ENCODE results near the gene RETREG3. TPM values are rescaled to one million over a fixed set of nuclear protein-coding genes. Genes with fewer than 3 reads are reported as not detected.
"Not testable (repeated sequence)": the region's sequence is repeated elsewhere in the genome, so short reads cannot be mapped to it uniquely, and the experiment has no call there.

RETREG3 gene
- total RNA-seq, 2 experiments from 2014 or later = 73.9 to 75.5 TPM

DNA sequence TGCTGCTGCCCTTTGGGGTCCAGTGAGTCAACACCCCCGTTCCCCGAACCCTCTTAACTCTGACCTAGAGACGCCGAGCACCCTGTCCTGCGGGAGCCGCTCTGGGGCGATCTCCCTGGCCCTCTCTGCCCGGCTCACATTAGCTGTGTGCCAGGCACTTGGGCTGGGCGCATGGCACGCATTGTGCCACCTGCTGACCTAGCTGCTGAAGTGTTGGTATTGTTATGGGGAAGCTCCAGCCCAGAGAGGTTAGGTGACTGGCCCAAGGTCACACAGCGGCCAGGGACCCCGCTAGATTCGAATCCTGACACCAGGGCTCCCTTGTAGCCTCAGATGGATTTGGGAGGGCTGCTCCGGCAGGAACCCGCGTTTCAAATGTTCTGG is 55.3 kb downstream of the RETREG3 start:
- no peaks in the 10 kb centered on the region for H3K9me3 Mint-ChIP-seq
- ChIA-PET CTCF (interaction anchor here (1.2 to 2.1 kb wide), 3 partner anchors 13 to 150 kb away, joined by 3 to 6 read pairs (median 3); no protein-coding TSS in a partner anchor), POLR2A (interaction anchor here (1.0 to 2.2 kb wide), 9 partner anchors 8 to 265 kb away, joined by 3 to 23 read pairs (median 7); partner anchors contain the start of genes MLX, NAGLU, PSMC3IP and STAT3)
- H3K4me1 Mint-ChIP-seq = peaks cover 27% of the 10 kb centered on the region
- peak overlapping the region; percentile 87 for H3K27ac Mint-ChIP-seq
- H3K36me3 Mint-ChIP-seq (ENCODE audit: low read depth) = no peaks in the 10 kb centered on the region
- DNase-seq = peak; percentile 31
- no peaks in the 10 kb centered on the region for H3K27me3 Mint-ChIP-seq
- peak overlapping the region; percentile 91 for H3K4me3 Mint-ChIP-seq

DNA sequence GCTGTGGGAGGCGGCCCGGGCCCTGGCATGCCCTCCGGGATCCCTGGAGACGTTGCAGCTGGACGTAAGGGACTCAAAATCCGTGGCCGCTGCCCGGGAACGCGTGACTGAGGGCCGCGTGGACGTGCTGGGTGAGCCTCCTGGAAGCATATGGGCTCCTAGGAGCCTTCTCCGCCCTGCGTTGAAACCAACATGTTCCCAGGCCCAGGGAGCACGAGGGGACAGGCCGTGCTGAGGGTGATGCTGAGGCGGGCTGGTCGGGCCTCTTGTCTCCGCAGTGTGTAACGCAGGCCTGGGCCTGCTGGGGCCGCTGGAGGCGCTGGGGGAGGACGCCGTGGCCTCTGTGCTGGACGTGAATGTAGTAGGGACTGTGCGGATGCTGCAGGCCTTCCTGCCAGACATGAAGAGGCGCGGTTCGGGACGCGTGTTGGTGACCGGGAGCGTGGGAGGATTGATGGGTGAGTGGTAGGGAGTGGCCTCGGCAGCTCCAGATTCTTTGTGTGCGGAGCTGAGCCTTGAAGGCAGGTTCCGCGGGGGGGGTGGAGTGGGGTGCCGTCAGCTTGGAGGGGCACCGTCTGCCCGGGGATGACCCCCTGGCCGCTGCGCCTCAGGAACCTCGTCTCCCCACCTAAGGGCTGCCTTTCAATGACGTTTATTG is 55.9 kb downstream of the RETREG3 start:
- no peaks in the 10 kb centered on the region for H3K36me3 Mint-ChIP-seq (ENCODE audit: low read depth)
- ChIA-PET CTCF (interaction anchor here (1.2 to 2.1 kb wide), 2 partner anchors 23 to 149 kb away, joined by 3 to 6 read pairs; no protein-coding TSS in a partner anchor), POLR2A (interaction anchor here (1.8 to 2.2 kb wide), 4 partner anchors 12 to 24 kb away, joined by 10 to 23 read pairs (median 14); partner anchors contain the start of genes MLX, NAGLU and PSMC3IP)
- no peak overlapping the region for H3K27ac Mint-ChIP-seq
- H3K4me1 Mint-ChIP-seq = peaks cover 30% of the 10 kb centered on the region
- H3K9me3 Mint-ChIP-seq = no peaks in the 10 kb centered on the region
- H3K4me3 Mint-ChIP-seq = peak overlapping the region; percentile 91
- no peak for DNase-seq
- no peaks in the 10 kb centered on the region for H3K27me3 Mint-ChIP-seq

DNA sequence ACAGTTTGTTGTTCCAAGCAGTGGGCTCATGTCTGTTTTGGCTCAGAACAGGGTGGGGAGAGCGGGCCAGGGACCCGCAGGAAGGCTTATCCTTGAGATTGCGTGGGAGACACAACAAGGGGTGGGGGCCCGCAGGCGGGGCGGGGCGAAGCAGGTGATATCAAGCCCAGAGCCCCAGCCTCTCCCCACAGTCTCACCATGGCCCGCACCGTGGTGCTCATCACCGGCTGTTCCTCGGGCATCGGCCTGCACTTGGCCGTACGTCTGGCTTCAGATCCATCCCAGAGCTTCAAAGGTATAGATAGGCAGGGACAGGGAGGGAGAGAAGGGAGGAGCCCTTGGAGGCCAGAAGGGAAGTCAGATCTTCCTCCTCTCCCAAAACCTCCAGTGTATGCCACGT is 56.4 kb downstream of the RETREG3 start, which contains the start of gene HSD17B1:
HSD17B1 (plus strand) TSS at position 188 of the 400 bp plus-strand sequence; CDS start at position 199, 11 bp downstream.
- POLR2A ChIA-PET = not testable (repeated sequence)

DNA sequence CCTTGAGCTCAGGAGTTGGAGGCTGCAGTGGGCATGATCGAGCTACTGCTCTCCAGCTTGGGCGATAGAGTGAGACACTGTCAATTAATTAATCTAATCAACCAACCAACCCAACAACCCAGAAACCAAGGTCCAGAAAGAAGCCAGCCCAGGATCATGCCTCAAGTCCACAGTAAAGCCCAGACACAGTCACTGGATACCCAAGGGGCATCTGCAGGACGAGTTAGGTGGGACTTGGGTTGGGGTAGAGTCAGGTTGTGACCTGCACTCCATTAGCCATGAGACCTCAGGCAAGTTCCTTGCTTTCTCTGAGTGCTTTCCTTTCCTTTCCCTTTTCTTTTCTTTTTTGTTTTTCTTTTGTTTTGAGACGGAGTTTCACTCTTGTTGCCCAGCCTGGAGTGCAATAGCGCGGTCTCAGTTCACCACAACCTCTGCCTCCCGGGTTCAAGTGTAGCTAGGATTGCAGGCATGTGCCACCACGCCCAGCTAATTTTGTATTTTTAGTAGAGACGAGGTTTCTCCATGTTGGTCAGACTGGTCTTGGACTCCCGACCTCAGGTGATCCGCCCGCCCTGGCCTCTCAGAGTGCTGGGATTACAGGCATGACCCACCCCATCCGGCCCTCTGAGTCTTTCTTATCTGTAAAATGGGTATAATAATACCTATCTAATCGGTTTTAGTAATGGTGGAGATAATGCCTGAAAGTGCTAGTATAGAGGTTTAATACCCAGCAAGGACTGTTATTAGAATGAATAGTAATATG is 60.0 kb downstream of the RETREG3 start:
- ChIA-PET POLR2A (interaction anchor here (1.0 to 3.3 kb wide), 4 partner anchors 11 to 129 kb away, joined by 4 to 17 read pairs (median 5); partner anchors contain the start of genes MLX and NAGLU), CTCF (interaction anchor here (1.1 to 2.6 kb wide), 6 partner anchors 9 to 214 kb away, joined by 3 to 19 read pairs (median 6); partner anchors contain the start of gene NAGLU)
- Mint-ChIP-seq H3K36me3 (ENCODE audit: low read depth) (no peaks in the 10 kb centered on the region), H3K4me3 (peak overlapping the region; percentile 16), H3K27me3 (no peaks in the 10 kb centered on the region), H3K4me1 (peaks cover 16% of the 10 kb centered on the region), H3K27ac (no peak overlapping the region), H3K9me3 (no peaks in the 10 kb centered on the region)
- no peak for DNase-seq

More for the DNA sequence above, 56.4 kb downstream of the RETREG3 start, which contains the start of gene HSD17B1:
- Mint-ChIP-seq H3K27ac (peak within 1 kb of the TSS; percentile 87), H3K4me3 (peak within 1 kb of the TSS; percentile 91), H3K4me1 (peaks cover 30% of the 10 kb centered on the region)
- H3K9me3 Mint-ChIP-seq; H3K27me3 Mint-ChIP-seq; H3K36me3 Mint-ChIP-seq (ENCODE audit: low read depth); DNase-seq: not testable (repeated sequence)
- CTCF ChIA-PET = interaction anchor here (1.2 kb wide), 1 partner anchor 149 kb away, joined by 3 read pairs; no protein-coding TSS in a partner anchor

DNA sequence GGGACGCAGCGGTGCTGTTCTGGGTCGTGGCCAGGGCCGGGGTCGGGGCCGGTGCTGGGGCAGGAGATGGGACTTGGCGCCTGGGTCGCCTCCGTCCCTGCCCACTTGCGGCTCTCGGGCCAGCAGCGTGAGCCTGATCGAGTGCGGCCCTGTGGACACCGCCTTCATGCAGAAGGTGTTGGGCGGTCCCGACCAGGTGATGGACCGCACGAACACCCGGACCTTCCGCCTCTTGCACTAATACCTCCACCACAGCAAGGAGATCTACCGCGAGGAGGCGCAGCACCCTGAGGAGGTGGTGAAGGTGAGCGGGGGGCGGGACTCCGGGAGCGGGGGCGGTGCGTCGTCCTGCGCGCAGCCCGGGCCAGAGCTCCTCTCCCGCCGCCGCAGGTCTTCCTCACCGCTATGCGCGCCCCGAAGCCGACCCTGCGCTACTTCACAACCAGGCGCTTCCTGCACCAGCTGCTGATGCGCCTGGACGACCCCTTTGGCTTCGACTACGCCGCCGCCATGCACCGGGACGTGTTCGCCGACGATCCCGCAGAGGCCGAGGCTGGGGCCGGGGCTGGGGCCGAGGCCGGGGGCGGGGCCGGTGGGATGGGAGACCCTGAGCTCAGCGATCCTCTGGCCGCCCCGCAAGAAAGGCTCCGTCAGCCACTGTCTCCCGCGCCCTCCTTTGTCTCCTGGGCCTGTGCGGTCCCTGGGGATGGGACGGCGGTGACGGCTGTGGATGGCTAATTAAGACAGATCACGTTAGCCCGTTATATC is 60.9 kb downstream of the RETREG3 start:
- peaks cover 10% of the 10 kb centered on the region for H3K4me1 Mint-ChIP-seq
- ChIA-PET CTCF (interaction anchor here (0.9 to 2.6 kb wide), 7 partner anchors 10 to 215 kb away, joined by 3 to 19 read pairs (median 5); partner anchors contain the start of gene NAGLU), POLR2A (interaction anchor here (0.6 to 3.3 kb wide), 7 partner anchors 10 to 245 kb away, joined by 3 to 17 read pairs (median 4); partner anchors contain the start of genes MLX and NAGLU)
- H3K9me3 Mint-ChIP-seq = no peaks in the 10 kb centered on the region
- H3K27ac Mint-ChIP-seq = no peak overlapping the region
- no peaks in the 10 kb centered on the region for H3K36me3 Mint-ChIP-seq (ENCODE audit: low read depth)
- no peaks in the 10 kb centered on the region for H3K27me3 Mint-ChIP-seq
- no peak overlapping the region for H3K4me3 Mint-ChIP-seq
- peak; percentile 80 for DNase-seq

DNA sequence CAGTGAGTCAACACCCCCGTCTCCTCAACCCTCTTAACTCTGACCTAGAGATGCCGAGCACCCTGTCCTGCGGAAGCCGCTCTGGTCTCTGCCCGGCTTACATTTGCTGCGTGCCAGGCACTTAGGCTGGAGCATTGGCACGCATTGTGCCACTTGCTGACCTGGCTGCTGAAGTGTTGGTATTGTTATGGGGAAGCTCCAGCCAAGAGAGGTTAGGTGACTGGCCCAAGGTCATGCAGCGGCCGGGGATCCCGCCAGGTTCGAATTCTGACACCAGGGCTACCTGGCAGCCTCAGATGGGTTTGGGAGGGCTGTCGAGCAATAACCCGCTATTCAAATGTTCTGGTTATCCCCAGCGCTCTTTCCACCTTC is 61.5 kb downstream of the RETREG3 start:
- ChIA-PET POLR2A (interaction anchor here (1.0 to 3.3 kb wide), 5 partner anchors 10 to 130 kb away, joined by 3 to 17 read pairs (median 4); partner anchors contain the start of gene NAGLU), CTCF (interaction anchor here (0.9 to 2.6 kb wide), 5 partner anchors 10 to 216 kb away, joined by 3 to 19 read pairs (median 6); partner anchors contain the start of gene NAGLU)
- H3K4me1 Mint-ChIP-seq = peaks cover 9% of the 10 kb centered on the region
- no peak for DNase-seq
- H3K27ac Mint-ChIP-seq = no peak overlapping the region
- H3K27me3 Mint-ChIP-seq = no peaks in the 10 kb centered on the region
- no peak overlapping the region for H3K4me3 Mint-ChIP-seq
- H3K36me3 Mint-ChIP-seq (ENCODE audit: low read depth) = no peaks in the 10 kb centered on the region
- no peaks in the 10 kb centered on the region for H3K9me3 Mint-ChIP-seq

DNA sequence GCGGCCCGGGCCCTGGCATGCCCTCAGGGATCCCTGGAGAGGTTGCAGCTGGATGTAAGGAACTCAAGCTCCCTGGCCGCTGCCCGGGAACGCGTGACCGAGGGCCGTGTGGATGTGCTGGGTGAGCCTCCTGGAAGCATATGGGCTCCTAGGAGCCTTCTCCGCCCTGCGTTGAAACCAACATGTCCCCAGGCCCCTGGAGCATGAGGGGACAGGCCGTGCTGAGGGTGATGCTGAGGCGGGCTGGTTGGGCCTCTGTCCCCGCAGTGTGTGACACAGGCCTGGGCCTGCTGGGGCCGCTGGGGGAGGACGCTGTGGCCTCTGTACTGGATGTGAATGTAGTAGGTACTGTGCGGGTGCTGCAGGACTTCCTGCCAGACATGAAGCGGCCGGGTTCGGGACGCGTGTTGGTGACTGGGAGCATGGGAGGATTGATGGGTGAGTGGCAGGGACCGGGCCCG is 62.1 kb downstream of the RETREG3 start:
- H3K27me3 Mint-ChIP-seq = no peaks in the 10 kb centered on the region
- CTCF ChIA-PET = interaction anchor here (1.7 to 2.6 kb wide), 2 partner anchors 10 to 12 kb away, joined by 6 to 19 read pairs; partner anchors contain the start of gene NAGLU
- no peak overlapping the region for H3K4me3 Mint-ChIP-seq
- peaks cover 9% of the 10 kb centered on the region for H3K4me1 Mint-ChIP-seq
- POLR2A ChIA-PET = interaction anchor here (1.1 to 3.3 kb wide), 3 partner anchors 11 to 131 kb away, joined by 4 to 17 read pairs (median 4); partner anchors contain the start of gene NAGLU
- no peaks in the 10 kb centered on the region for H3K9me3 Mint-ChIP-seq
- no peak for DNase-seq
- no peak overlapping the region for H3K27ac Mint-ChIP-seq
- no peaks in the 10 kb centered on the region for H3K36me3 Mint-ChIP-seq (ENCODE audit: low read depth)

DNA sequence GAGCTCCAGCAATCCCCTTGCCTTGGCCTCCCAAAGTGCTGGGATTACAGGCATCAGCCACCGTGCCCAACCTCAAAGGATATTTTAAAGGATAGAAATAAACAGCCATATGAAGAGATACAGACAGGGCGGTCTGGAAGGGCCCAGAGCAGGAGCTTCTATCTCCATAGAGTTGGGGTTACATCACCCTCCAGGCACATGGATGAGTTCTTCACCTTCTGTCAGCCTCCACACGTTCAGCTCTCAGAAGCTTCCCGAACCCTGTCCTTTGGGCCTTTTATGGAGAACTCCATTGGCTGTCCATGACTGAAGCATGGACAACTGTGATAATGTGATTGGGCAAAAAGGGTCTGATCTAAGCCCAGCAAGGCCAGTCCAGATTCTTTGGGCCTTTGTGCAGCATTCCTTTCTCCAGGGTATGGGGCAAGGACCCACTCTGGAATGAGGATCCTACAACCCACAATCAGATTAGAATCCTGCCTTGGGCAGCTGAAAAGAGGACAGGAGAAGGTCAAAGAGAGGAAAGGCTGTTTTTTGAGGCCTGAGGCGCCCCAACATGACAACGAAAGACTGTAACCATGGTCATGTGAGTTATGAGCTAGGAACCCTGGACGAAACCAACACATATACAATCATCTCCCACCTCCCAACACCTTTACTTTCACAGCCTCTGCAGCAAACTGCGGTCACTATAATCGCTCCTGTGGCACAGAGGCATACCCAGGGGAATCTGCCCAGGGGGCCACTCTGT is 63.2 kb downstream of the RETREG3 start:
- not testable (repeated sequence) for H3K9me3 Mint-ChIP-seq; DNase-seq; H3K36me3 Mint-ChIP-seq (ENCODE audit: low read depth); H3K4me3 Mint-ChIP-seq; H3K27ac Mint-ChIP-seq; H3K27me3 Mint-ChIP-seq
- H3K4me1 Mint-ChIP-seq = peaks cover 17% of the 10 kb centered on the region
- CTCF ChIA-PET = interaction anchor here (1.0 kb wide), 1 partner anchor 19 kb away, joined by 4 read pairs; no protein-coding TSS in a partner anchor
- POLR2A ChIA-PET = interaction anchor here (1.3 to 3.3 kb wide), 2 partner anchors 9 to 10 kb away, joined by 4 to 17 read pairs; partner anchors contain the start of gene NAGLU

DNA sequence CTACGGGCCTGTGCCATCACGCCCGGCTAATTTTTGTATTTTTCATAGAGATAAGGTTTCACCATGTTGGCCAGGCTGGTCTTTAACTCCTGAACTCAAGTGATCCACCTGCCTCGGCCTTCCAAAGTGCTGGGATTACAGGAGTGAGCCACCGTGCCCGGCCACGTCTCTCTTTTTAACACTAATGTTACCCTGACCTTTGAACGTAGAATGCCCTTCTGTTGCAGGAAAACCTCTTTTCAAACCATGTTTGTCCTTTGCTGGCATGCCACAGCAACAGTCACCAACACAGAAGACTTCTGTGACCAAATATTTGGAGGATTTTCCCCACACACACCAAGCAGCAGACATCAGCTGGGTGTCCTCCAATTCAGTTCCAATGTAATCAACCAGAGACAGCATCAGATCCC is 64.3 kb downstream of the RETREG3 start:
- POLR2A ChIA-PET = interaction anchor here (1.3 kb wide), 1 partner anchor 10 kb away, joined by 4 read pairs; no protein-coding TSS in a partner anchor
- Mint-ChIP-seq H3K4me3 (no peak overlapping the region), H3K27ac (no peak overlapping the region), H3K27me3 (no peaks in the 10 kb centered on the region), H3K36me3 (ENCODE audit: low read depth) (no peaks in the 10 kb centered on the region), H3K4me1 (peaks cover 25% of the 10 kb centered on the region), H3K9me3 (no peaks in the 10 kb centered on the region)
- CTCF ChIA-PET = no interaction called here
- no peak for DNase-seq

DNA sequence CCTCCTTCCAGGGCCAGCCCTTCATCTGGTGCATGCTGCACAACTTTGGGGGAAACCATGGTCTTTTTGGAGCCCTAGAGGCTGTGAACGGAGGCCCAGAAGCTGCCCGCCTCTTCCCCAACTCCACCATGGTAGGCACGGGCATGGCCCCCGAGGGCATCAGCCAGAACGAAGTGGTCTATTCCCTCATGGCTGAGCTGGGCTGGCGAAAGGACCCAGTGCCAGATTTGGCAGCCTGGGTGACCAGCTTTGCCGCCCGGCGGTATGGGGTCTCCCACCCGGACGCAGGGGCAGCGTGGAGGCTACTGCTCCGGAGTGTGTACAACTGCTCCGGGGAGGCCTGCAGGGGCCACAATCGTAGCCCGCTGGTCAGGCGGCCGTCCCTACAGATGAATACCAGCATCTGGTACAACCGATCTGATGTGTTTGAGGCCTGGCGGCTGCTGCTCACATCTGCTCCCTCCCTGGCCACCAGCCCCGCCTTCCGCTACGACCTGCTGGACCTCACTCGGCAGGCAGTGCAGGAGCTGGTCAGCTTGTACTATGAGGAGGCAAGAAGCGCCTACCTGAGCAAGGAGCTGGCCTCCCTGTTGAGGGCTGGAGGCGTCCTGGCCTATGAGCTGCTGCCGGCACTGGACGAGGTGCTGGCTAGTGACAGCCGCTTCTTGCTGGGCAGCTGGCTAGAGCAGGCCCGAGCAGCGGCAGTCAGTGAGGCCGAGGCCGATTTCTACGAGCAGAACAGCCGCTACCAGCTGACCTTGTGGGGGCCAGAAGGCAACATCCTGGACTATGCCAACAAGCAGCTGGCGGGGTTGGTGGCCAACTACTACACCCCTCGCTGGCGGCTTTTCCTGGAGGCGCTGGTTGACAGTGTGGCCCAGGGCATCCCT is 65.7 kb downstream of the RETREG3 start:
- no peak for DNase-seq
- POLR2A ChIA-PET = no interaction called here
- H3K4me1 Mint-ChIP-seq = peaks cover 19% of the 10 kb centered on the region
- no peaks in the 10 kb centered on the region for H3K27me3 Mint-ChIP-seq
- no peaks in the 10 kb centered on the region for H3K9me3 Mint-ChIP-seq
- H3K36me3 Mint-ChIP-seq (ENCODE audit: low read depth) = peaks cover 6% of the 10 kb centered on the region
- H3K27ac Mint-ChIP-seq = no peak overlapping the region
- H3K4me3 Mint-ChIP-seq = no peak overlapping the region
- CTCF ChIA-PET = interaction anchor here (1.3 kb wide), 1 partner anchor 16 kb away, joined by 3 read pairs; no protein-coding TSS in a partner anchor
